NB4 (cell line): ENCODE results near the gene NDUFAF8.

Experiments
- POLR2A ChIP-seq: IDR thresholded peaks from 2 replicates; pipeline ENCODE4 v1.6.1; 2011; ENCODE audit warnings: mild to moderate bottlenecking; ENCODE audit not compliant: insufficient read length; ENCODE audit errors: extremely low read depth
- TF ChIP-seq, protein P1 (sequence below): IDR thresholded peaks from one replicate; pipeline ENCODE4 v1.5.1; 2012; ENCODE audit warnings: low read depth, low read length

DNA sequence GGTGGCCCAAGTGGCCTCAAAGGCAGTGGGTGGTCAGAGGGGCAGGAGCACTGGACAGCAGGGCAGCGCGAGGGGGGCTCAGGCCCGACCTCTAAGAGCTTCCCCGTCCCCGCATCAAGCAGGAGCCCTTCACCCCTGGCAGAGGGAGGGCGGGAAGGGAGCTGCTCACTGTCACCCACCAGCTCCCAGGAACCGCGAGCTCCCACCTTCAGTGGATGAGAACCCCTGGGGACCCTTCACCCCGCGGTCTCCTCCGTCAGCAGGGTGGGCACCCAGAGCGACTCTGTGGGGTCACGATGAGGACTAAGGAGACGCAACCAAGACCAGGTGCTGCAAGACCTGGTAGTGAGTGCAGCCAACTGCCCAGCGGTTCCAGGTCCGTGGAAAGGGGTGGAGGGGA lies 30.0 kb upstream of the NDUFAF8 start:
- TF ChIP-seq, protein P1, sequence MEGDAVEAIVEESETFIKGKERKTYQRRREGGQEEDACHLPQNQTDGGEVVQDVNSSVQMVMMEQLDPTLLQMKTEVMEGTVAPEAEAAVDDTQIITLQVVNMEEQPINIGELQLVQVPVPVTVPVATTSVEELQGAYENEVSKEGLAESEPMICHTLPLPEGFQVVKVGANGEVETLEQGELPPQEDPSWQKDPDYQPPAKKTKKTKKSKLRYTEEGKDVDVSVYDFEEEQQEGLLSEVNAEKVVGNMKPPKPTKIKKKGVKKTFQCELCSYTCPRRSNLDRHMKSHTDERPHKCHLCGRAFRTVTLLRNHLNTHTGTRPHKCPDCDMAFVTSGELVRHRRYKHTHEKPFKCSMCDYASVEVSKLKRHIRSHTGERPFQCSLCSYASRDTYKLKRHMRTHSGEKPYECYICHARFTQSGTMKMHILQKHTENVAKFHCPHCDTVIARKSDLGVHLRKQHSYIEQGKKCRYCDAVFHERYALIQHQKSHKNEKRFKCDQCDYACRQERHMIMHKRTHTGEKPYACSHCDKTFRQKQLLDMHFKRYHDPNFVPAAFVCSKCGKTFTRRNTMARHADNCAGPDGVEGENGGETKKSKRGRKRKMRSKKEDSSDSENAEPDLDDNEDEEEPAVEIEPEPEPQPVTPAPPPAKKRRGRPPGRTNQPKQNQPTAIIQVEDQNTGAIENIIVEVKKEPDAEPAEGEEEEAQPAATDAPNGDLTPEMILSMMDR: no peak
- TF ChIP-seq POLR2A: no peak
